HG03045 (cell line): ENCODE results near the gene PGAP6.
"Not testable (repeated sequence)": the region's sequence is repeated elsewhere in the genome, so short reads cannot be mapped to it uniquely, and the experiment has no call there.

Experiments used
- ATAC-seq: cut with Tn5 transposase; IDR thresholded peaks from one replicate; pipeline ENCODE4 v1.9.1; 2021; ENCODE audit warnings: mild to moderate bottlenecking, moderate library complexity; ENCODE audit not compliant: unreplicated experiment

The PGAP6 gene

DNA sequence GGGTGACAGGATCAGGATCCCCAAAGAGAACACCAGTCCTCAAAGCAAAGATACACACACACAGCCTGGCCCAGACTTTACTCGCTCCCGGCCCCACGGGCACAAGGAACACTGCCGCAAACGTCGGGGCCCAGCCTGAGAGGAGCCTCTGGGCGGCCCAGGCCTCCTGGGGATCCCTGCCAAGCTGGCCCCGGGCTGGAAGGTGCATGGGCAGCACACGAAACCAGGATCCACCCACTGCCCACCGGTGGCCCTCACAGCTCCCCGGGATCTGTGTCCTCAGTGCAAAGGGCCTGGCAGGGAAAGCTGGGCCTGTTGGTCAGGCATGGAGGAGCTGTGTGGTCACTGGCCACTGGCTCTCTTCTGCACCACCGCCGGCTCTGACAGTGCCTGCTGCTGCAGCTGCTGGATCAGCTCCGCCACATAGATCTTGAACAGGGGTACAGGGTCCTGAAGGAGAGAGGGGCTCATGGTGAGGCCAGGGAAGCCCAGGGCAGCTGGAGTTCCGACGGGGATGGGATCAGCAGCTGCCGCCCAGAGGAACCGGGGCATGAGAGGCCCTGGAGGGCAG, 14.4 kb downstream of the PGAP6 start:
- no peak for ATAC-seq

DNA sequence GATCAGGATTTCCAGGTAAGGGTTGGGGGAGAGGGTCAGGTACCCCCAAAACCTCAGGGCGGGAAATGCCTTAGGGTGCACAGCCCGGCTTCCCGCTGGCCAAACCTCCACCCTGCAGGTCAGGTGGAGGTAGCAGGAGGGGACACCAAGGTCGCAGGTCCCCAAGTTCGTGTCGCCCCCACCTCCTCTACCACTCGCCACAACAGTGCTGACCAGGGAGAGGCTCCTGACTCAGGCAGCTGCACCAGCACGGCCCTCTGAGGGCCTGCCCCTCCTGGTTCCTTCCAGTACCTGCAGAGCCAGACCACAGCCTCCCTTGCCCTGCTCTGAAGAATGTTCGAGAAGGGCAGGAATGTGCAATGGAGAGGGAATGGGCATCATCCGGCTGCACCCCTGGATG, 15.3 kb downstream of the PGAP6 start:
- ATAC-seq: no peak

DNA sequence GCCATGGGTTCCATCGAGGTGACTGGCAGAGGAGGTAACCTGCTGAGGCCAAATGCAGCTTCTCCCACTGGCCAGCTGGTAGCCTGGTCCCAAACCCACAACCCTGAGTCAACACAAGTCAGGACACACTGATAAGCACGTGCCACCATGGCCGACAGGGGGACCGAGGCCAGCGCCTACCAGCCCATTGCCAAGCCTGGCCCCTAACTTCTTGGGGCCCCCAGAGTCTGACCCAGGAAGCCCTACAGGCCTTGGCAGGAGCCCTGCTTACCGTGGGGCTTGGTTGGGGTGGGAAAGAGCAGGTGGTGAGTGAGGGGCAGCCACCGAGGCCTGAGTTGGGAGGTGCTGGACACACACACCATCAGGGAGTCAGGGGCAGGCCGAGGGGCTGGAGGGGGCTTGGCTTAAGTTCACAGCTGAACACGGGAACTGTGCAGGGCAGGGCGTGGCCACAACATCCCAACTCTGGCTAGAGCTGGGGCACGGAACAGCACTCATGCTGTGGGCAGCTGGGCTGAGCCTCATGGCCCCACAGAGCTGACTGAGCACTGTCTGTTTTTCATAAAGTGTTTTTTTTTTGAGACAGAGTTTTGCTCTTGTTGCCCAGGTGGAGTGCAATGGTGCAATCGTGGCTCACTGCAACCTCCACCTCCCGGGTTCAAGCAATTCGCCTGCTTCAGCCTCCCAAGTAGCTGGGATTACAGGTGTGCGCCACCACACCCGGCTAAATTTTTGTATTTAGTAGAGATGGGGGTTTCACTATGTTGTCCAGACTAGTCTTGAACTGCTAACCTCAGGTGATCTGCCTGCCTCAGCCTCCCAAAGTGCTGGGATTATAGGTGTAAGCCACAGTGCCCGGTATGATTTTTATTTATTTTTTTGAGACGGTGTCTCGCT, 16.9 kb downstream of the PGAP6 start:
- no peak for ATAC-seq

DNA sequence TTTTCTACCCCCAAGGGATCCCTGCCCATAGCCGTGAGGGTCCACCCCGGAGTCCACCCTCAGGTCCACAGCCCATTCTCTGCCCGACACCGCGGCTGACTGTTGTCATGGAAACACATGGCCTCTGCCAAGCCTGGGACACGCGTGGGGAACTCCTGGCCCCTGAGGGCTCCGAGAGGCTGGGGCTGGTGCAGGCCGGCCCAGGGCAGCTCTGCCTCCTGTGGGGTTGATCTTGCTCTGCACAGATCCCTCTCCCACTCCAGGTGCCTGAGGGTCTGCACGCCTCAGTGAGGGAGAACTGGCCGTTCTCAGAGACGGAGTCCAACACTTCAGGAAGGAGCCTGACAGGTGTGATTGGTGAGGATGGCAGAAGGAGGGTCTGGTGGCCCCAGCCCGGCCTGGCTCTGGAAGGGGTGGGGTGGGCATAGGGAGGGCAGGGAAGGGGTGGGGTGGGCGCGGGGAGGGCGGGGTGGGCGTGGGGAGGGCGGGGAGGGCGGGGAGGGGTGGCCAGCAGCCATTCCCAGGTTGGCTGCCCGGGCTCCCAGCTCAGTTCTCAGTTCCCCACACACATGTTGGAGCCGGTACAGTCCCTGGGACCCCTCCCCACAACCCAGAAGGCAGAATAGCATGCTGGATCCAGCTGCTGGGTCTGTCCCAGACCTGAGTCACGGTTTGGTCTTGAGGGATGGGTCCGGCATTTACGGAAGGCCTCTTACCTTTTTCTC, 17.9 kb downstream of the PGAP6 start:
- no peak for ATAC-seq

DNA sequence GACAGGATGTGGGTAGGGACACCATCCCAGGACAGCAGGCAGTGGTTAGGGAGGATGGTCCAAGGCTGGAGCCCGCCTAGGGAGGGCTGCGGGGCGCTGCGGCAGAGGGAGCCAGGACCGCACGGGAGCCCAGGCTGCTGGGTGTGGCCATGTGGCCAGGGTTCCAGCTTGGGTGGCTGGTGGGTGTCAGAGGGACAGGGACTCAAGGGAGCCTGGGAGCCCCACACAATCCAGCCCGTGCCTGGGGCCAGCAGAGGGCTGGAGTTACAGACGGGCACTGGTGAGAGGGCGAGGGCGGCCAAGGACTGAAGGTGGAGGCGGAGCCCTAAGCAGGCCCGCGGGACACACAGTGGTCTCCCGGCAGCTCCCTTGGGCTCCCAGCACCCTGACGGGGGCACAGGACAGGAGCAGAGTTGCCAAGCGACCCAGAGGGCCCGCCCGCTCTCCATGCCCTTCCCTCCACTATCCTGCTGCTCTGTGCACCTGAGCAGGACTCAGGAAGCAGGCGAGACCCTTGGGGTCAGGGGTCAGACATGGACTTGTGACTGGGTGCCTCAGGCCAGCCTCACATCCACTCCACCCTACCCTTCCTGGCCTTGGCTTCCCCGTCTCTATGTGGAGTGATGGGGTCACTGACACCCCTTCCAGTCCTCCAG, 18.5 kb downstream of the PGAP6 start:
- ATAC-seq: no peak

DNA sequence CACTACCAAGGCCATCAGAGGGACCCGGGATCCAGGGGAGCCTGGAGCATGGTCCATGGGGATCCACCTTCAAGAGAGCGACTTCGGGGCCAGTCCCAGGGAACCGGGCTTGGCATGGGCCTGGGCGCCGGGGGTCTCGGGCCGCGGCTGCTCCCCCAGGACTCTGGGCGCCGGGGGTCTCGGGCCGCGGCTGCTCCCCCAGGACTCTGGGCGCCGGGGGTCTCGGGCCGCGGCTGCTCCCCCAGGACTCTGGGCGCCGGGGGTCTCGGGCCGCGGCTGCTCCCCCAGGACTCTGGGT, 19.1 kb downstream of the PGAP6 start:
- ATAC-seq: not testable (repeated sequence)

DNA sequence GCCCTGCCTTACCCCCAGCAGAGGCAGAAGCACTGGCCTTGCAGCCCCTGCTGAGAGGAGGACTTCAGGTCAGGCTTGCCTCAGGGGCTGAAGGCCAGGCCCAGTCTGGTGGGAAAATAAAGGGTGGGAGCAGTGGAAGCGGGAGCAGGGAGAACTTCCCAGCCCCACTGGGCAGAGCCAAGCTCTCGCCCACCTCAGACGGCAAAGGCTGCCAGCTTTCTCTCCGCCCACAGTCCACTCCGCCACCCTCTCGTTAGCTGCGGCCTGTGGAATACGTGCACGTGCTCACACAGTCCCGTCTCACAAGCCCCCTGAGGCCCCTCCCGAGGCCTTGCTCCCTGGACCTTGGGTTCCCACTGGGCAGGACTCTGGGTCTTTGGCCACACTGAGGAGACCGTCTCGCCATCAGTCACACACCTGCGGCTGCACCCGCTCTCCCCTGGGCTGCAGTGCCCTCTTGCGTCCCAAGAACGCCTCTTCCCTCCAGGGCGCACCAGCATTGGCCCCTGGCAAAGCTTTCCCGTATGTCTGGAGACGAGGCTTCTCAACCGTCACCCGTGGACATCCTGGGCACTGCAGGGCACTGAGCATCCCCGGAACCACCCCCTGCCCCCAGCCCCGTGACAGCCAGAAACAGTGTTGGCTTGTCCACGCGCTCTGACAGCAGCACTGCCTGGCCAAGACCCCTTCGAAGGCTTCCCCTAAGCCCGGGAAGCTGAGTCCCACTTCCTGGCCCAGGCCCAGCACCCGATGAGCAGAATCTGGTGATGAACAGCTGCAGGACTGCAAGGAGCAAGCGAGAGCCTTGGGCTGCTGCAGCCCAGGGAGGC, 19.7 kb downstream of the PGAP6 start:
- ATAC-seq: peak; percentile 52

DNA sequence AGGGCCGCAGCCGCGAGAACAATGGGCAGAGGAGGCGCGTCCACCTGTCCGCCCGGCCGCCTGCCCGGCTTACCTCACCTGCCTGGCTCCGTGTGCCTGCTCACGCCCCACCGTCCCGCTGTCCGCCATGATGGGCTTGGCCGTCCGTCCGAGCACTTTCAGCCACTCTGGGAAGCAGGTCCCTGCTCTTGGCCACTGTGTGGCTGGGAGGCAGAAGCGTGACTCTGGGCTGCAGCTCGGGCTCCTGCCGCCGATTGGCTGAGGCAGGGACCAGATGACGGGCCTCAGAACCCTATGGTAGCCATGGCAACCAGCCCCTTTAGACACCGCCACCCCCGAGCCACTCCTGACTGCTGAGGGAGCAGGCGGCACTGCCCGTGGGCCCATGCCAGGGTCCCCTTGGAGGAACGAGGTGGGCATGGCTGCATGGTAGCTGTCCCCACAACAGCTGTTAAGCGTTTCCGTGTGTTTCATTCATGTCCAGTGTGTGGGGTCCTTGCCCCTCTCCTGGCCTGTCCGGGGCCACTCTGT, 20.4 kb downstream of the PGAP6 start:
- no peak for ATAC-seq

DNA sequence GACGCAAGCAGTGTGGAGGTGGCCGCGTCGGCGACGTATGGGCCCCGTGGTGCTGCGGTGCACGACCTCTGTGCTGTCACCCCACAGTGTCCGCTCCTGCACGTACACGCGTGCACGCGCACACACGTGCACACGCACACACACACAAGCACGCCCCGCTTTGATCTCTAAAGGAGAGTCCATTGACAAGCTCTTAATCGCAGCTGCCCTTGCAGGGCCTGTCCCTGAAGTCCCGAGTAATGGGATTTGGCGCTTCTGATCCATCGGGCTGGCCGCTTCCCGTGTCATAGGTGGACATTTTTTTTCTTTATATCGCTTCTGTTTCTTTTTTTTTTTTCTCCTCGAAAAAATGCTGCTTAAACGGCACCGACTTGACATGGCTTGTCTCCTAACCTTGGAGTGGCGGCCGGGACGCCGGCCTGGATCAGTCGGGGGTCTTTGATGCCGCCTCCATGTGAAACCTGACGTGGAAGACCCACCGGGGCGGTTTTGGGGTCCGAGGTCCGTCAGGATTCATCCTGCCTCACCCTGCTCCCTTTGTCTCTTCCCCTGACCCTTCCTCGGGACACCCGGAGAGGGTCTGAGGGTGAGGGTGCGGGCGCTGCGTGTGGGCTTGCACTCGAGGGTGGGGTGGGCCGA, 21.0 kb downstream of the PGAP6 start:
- no peak for ATAC-seq

DNA sequence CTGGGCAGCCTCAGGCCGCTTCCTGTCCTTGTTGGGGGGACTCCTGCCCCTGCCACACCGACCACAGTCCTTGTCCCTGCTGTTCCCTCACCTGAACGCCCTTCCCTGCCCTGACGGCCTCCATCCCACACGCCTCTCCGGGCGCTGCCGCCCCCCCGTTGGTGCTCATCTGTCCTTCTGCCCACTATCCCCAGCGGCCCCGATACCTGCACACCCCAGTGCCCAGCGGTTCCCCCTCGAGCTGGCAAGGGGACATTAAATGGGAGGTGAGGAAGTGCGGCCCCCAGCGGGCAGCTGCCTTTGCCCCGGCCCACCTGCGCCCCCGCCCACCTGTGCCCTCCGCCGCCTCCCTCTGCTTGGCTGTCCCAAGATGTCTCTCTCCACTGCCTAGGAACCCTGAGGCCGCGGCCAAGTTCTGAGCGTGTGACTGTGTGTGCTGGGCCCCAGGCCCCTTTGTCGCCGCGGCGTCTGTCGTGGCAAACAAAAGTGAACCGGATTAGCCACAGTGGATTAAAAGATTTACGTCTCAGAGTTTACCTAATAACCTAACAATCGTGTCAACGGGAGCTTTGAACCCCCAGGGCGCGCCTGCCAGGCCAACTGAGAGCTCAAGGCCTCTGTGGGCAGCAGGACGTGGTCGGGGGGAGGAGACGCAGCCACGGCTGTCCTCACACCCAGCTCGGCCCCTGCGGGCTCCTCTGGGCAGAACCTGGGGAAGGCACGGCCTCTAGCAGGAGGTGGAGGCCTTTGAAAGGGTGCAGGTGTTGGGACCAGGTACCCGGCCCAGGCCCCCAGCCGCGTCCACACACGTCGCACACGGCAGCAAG, 21.7 kb downstream of the PGAP6 start:
- ATAC-seq: no peak

DNA sequence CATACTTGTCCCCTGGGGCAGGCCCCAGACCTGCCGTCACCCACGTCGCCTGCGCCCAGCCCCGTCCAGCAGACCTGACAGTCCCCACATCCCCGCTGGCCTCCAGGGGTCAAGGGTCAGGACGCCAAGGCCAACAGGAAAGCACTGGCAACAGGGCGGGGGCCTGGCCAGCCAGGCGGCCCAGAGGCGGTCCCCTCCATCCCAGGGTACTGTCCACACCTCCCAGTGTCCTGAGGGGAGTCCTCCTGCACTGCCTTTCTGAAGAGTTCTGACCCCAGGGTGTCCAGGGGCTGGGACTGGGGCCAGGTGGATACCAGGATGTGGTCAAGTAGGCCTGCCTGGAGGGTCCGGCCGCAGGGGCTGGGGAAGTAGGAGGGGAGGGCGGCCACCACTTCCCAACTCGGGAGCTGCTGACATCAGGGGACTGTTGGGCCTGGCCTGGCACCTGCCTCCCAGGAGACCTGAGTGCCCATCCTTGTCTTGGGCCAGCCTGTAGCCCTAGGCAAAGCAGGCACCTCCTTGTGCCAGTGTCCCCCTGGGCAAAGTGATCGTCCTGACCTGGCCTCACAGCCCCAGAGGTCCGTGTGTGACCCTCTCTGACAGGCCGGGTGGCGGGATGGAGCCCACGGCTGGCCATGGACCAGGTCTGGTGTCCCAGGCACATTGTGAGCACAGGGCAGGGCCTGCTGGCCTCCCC, 22.6 kb downstream of the PGAP6 start:
- no peak for ATAC-seq

DNA sequence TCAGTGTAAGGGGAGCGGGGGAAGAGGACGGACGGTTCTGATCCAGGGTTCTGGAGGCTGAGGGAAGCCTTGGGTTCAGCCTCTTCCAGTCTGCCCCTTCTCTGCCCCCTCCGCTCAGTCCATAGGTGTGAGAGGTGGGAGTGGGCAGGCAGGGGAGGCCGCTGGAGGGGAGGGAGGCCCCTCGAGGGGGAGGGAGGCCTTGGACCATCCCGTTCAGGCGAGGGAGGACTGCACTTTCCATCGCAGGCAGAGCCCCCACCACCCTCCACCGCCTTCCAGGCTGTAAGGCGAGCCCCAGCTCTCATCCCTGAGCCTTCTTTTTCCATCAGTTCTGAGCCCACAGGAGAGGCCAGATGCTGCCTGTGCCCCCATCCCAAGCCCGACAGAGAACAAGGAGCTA, 25.0 kb downstream of the PGAP6 start:
- ATAC-seq: no peak

DNA sequence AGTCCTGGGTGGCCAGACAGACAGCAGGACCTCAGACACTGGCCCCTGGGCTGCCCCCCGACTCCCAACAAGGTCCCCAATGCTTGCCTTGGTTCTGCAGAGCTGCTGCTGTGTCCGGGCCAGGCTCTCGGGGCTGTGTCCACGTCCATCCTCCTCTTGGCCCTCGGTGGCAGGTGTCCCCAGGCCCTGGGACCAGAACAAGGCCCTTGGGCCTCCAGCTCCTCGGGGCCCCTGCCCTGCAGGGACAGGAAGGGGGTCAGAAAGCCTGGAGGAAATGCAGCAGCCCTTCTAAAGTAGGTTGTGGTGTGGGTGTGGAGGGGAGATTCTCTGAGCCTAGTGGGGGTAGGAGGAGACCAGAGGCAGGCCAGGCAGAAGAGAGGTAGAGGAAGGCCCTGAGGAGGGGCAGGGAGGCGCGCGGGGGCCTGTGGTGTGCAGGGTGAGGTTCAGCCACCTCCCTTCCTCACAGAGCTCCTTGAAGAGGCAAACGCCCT, 26.8 kb downstream of the PGAP6 start:
- ATAC-seq: no peak

DNA sequence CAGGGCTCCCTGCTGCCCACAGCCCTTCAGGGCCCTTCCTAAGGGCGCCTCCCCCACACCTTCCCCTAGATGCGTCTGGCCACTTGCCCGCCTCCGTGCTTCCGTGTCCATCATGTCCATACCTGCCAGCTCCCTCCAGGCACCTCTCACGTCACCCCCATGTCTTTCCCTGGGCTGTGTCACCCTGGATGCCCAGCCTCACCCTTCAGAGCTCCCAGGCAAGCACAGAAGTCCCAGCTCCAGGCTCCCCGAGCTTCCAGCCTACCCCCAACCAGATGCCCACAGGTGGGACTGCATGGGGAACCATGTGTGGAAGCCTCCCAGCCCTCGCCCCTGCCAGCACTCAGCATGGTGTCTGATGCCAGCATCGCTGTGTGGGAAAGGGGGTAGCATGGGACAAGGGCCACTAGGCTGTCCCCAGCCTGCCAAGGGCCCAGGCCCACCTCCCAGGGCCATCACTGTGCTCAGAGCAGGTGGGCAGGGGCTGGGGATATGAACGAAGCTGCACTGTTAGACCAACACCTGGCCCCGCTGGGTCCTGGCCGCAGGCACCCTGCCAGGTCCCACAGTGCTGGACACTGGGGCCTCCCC, 27.4 kb downstream of the PGAP6 start:
- no peak for ATAC-seq

DNA sequence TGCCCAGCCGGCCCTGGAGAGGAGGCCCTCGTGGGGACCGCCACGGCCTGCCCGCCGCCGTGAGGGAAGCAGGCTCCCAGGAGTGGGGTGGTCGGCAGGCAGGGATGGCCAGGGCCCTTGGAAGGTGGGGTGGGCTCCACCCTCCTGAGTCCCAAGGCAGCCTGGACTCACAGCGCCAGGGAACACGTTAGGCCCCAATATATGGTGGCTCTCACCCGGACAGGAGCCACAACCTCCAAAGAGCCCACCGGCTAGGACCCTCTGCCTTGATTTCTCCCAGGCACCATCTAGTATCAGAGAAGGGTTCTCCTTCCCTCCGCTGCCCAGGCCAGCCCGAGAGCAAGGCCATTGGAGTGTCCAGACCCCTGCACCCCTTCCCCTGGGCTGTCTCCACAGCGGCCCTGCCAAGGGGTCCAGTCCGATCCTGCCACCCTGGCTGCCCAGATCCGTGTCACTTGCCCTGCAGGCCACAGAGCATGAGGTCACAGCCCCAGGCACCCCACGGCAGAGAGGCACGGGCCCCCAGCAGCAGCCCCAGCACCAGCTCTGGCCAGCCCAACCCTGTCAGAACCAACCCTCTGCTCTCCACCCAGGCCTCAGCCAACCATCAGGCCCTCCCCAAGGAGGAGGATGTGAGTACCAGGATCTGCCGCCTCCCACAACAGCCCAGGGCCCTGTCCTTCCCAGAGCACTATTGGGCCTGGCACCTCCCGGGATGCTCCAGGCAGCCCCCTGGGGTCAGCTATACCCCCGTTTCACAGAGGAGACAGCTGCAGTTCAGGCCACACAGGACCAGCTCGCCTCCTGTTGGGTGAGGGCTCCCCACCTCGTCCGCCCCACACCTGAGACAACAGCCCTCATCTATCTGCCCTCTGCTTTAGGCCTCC, 28.1 kb downstream of the PGAP6 start:
- peak; percentile 8 for ATAC-seq

DNA sequence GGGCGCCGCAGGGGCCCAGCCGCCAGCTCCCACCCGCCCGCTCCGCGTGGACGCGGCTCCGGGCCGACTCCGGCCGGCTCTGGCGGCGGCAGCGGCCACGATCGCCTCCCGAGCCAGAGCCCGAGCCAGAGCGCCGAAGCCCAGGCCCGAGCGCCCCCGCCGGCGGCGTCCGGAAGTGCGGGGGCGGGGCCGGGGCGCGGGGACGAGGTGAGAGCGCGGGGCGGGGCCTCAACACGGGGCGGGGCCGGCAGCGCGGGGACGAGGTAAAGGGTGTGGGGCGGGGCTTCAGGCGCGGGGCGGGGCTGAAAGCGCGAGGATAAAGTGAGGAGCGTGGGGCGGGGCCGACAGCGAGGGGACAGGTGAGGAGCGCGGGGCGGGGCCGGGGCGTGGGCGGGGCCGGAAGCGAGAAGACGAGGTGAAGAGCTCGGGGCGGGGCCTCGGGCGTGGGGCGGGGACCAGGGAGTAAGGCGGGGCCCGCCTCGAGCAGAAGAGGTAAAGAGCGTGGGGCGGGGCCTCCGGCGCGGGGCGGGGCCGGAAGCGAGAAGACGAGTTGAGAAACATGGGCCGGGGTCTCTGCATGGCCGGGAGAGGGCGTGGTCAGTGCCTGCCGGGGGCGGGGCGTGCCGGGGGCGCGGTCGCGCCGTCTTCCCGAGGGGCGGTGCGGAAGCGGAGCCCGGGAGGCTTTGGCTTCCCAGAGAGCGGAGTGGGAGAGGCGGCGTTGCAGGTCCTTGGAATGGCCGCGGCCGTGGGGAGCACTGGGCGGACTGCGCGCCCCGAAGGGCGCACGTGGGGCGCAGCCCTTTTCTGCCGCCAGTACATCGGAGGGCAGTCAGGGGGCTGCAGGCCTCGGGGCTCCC, 29.0 kb downstream of the PGAP6 start, which contains the start of gene AXIN1:
Gene AXIN1 (minus strand): TSS at position 177 of the 857 bp plus-strand sequence. CDS start 5,698 bp downstream, outside the sequence.
- peak; percentile 58 for ATAC-seq
